HepG2 (cell line): ENCODE data around the gene LINGO3. TPM values are rescaled to one million over a fixed set of nuclear protein-coding genes. Genes with fewer than 3 reads are reported as not detected.

Experiments
- FOXP1 ChIP-seq, 2 experiments: fragments of 450-650 bp in 1 of 2; IDR thresholded peaks; 2 replicates each; pipeline ENCODE4 v1.6.1; 2017 to 2018; ENCODE audit warnings: antibody characterized with exemption in 1 of 2
- IKZF1 ChIP-seq: fragments of 450-650 bp; IDR thresholded peaks from 2 replicates; pipeline ENCODE4 v1.7.1; 2016
- MAZ ChIP-seq, 2 experiments: sonication (generic) in 1 of 2; formaldehyde crosslinking in 1 of 2; IDR thresholded peaks; 2 replicates each; pipeline versions ENCODE4 v1.5.0 to v1.6.1; 2012 to 2020; ENCODE audit warnings: low read depth in 2 of 2, mild to moderate bottlenecking in 2 of 2, borderline replicate concordance in 1 of 2, improper control_type of control experiment in 1 of 2, low read length in 1 of 2, missing genetic modification reagents in 1 of 2, moderate library complexity in 1 of 2
- MYNN ChIP-seq: sonication (generic); formaldehyde crosslinking; IDR thresholded peaks from 2 replicates; pipeline ENCODE4 v1.4.0; 2020; ENCODE audit warnings: mild to moderate bottlenecking, low read depth, missing genetic modification reagents
- THYN1 ChIP-seq: sonication (generic); formaldehyde crosslinking; IDR thresholded peaks from 2 replicates; pipeline ENCODE4 v1.8.1; 2023; ENCODE audit warnings: low read depth, mild to moderate bottlenecking, moderate library complexity, missing genetic modification reagents, borderline replicate concordance
- ZNF263 ChIP-seq: sonication (generic); formaldehyde crosslinking; IDR thresholded peaks from 2 replicates; pipeline ENCODE4 v1.4.0; 2020; ENCODE audit warnings: missing genetic modification reagents
- ZNF367 ChIP-seq: sonication (generic); formaldehyde crosslinking; IDR thresholded peaks from 2 replicates; pipeline ENCODE4 v1.4.0; 2020; ENCODE audit warnings: missing genetic modification reagents, borderline replicate concordance
- ZNF607 ChIP-seq: sonication (generic); formaldehyde crosslinking; IDR thresholded peaks from 2 replicates; pipeline ENCODE4 v1.5.1; 2020; ENCODE audit warnings: missing genetic modification reagents, mild to moderate bottlenecking, borderline replicate concordance
- ZNF615 ChIP-seq: sonication (generic); formaldehyde crosslinking; IDR thresholded peaks from 2 replicates; pipeline ENCODE4 v1.5.0; 2020; ENCODE audit warnings: mild to moderate bottlenecking, missing genetic modification reagents, borderline replicate concordance
- ZNF749 ChIP-seq: sonication (generic); formaldehyde crosslinking; IDR thresholded peaks from 2 replicates; pipeline ENCODE4 v1.8.0; 2022; ENCODE audit warnings: mild to moderate bottlenecking, missing genetic modification reagents, moderate library complexity, borderline replicate concordance
- polyA plus RNA-seq, 8 experiments: library from polyadenylated mRNA; depleted of rRNA in 3 of 8; stranded (reverse) in 7 of 8; unstranded in 1 of 8; fragments of >200 nt; fragmentation: Illumina TruSeq in 4 of 8; extraction: Trizol in 4 of 8; gene quantifications; 2 replicates each; pipeline versions ENCODE4 v1.2.1 to v1.2.3, GENCODE V29; 2011 to 2016; ENCODE audit warnings: low read depth in 4 of 8, missing spikeins in 1 of 8, mixed read lengths in 1 of 8; ENCODE audit not compliant: insufficient read depth in 1 of 8
- total RNA-seq, 5 experiments: library from RNA; depleted of rRNA; stranded (reverse); fragments of >200 nt; fragmentation: Illumina TruSeq; extraction: Trizol; gene quantifications; 2 replicates each; pipeline ENCODE4 v1.2.3, GENCODE V29; 2016; ENCODE audit warnings: low read depth in 1 of 5
- TF ChIP-seq, protein P1 (sequence below): sonication (generic); formaldehyde crosslinking; conservative IDR thresholded peaks from 2 replicates; pipeline ENCODE4 v1.8.0; 2022; ENCODE audit warnings: low read depth, missing genetic modification reagents
- TF ChIP-seq, protein P2 (sequence below): sonication (generic); formaldehyde crosslinking; IDR thresholded peaks from 2 replicates; pipeline ENCODE4 v1.5.0; 2020; ENCODE audit warnings: missing genetic modification reagents
- TF ChIP-seq, protein P3 (sequence below): sonication (generic); formaldehyde crosslinking; IDR thresholded peaks from 2 replicates; pipeline ENCODE4 v1.9.0; 2021; ENCODE audit warnings: missing genetic modification reagents, mild to moderate bottlenecking, borderline replicate concordance
- TF ChIP-seq, protein P4 (sequence below): sonication (generic); formaldehyde crosslinking; IDR thresholded peaks from 2 replicates; pipeline ENCODE4 v1.5.1; 2020; ENCODE audit warnings: missing genetic modification reagents, mild to moderate bottlenecking, borderline replicate concordance
- TF ChIP-seq, protein P5 (sequence below): IDR thresholded peaks from 2 replicates; pipeline ENCODE4 v1.6.1; 2012; ENCODE audit warnings: inconsistent platforms
- TF ChIP-seq, protein P6 (sequence below): sonication (generic); formaldehyde crosslinking; IDR thresholded peaks from 2 replicates; pipeline ENCODE4 v1.4.0; 2020; ENCODE audit warnings: missing genetic modification reagents, borderline replicate concordance

LINGO3 gene
- total and polyA plus RNA-seq, 2 of the 13 experiments (the other 11 are each of a cell fraction or from before 2014, with no cell fraction given): not detected

DNA sequence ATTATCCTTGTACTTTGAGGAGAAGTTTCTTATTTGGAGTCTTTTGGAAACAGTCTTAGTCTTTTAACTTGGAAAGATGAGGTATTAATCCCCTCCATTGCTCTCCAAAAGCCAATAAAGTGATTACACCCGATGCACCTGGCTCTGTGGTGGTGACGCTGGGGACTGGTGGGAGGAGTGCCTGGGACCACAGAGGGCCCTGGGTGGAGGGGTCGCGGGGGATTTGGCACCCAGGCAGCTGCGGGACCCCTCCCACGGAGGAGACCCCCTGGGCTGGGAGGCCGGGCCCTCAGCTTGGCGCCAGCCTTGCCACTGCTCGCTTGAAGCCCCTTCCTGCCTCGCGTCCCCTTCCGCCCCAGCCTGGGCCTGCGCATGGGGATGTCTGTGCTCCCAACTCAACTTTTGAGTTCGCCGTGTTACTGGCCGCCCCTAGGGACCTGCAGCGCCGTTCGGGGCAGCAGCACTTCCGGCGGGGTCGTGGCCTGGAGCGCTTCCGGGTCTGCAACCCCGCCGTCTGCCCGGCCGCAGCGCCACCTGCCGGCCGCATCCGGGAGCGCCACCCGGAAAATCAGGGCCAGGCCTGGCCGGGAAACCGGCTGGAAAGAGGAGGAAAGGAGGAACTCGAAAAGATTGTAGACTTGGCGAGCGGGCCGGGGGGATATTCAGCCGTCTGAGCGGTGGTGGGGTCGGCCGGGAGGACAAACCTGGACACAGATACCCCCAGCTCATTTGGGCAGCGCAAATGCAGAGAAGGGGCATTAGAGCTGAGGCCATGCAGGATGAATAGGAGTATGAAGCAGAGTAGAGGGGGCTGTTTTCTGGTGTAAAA lies 34.4 kb downstream of the LINGO3 start (continued):
- TF ChIP-seq ZNF749 (CRISPR knock-in tag) (peak; percentile 82; the same call in 1 of the 2 replicates), IKZF1 (no peak), THYN1 (CRISPR knock-in tag) (no peak), ZNF263 (CRISPR knock-in tag) (peak; percentile 80), MAZ (IDR thresholded peaks at IDR 0.05; ENCODE audit: borderline replicate concordance, low read depth, low read length) (0 out of 2 replicates have a peak, but pooled peaks have one; percentile 23), MAZ (CRISPR knock-in tag; IDR thresholded peaks at IDR 0.05; ENCODE audit: low read depth) (peak; percentile 46; the same call in 1 of the 2 replicates), FOXP1 (IDR thresholded peaks at IDR 0.05) (no peak), FOXP1 (CRISPR knock-in tag; IDR thresholded peaks at IDR 0.05) (no peak), ZNF607 (peak; percentile 35; the same call in 1 of the 2 replicates), ZNF367 (CRISPR knock-in tag) (no peak), ZNF615 (CRISPR knock-in tag) (no peak), MYNN (peak; percentile 88; the same call in 1 of the 2 replicates)
- TF ChIP-seq, protein P1, sequence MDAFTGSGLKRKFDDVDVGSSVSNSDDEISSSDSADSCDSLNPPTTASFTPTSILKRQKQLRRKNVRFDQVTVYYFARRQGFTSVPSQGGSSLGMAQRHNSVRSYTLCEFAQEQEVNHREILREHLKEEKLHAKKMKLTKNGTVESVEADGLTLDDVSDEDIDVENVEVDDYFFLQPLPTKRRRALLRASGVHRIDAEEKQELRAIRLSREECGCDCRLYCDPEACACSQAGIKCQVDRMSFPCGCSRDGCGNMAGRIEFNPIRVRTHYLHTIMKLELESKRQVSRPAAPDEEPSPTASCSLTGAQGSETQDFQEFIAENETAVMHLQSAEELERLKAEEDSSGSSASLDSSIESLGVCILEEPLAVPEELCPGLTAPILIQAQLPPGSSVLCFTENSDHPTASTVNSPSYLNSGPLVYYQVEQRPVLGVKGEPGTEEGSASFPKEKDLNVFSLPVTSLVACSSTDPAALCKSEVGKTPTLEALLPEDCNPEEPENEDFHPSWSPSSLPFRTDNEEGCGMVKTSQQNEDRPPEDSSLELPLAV (CRISPR knock-in tag): no peak
- TF ChIP-seq, protein P2, sequence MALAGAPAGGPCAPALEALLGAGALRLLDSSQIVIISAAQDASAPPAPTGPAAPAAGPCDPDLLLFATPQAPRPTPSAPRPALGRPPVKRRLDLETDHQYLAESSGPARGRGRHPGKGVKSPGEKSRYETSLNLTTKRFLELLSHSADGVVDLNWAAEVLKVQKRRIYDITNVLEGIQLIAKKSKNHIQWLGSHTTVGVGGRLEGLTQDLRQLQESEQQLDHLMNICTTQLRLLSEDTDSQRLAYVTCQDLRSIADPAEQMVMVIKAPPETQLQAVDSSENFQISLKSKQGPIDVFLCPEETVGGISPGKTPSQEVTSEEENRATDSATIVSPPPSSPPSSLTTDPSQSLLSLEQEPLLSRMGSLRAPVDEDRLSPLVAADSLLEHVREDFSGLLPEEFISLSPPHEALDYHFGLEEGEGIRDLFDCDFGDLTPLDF (CRISPR knock-in tag): 0 out of 2 replicates have a peak, but pooled peaks have one; percentile 62
- TF ChIP-seq, protein P3, sequence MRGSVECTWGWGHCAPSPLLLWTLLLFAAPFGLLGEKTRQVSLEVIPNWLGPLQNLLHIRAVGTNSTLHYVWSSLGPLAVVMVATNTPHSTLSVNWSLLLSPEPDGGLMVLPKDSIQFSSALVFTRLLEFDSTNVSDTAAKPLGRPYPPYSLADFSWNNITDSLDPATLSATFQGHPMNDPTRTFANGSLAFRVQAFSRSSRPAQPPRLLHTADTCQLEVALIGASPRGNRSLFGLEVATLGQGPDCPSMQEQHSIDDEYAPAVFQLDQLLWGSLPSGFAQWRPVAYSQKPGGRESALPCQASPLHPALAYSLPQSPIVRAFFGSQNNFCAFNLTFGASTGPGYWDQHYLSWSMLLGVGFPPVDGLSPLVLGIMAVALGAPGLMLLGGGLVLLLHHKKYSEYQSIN: no peak
- TF ChIP-seq, protein P4, sequence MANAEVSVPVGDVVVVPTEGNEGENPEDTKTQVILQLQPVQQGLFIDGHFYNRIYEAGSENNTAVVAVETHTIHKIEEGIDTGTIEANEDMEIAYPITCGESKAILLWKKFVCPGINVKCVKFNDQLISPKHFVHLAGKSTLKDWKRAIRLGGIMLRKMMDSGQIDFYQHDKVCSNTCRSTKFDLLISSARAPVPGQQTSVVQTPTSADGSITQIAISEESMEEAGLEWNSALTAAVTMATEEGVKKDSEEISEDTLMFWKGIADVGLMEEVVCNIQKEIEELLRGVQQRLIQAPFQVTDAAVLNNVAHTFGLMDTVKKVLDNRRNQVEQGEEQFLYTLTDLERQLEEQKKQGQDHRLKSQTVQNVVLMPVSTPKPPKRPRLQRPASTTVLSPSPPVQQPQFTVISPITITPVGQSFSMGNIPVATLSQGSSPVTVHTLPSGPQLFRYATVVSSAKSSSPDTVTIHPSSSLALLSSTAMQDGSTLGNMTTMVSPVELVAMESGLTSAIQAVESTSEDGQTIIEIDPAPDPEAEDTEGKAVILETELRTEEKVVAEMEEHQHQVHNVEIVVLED: peak; percentile 79
- TF ChIP-seq, protein P5, sequence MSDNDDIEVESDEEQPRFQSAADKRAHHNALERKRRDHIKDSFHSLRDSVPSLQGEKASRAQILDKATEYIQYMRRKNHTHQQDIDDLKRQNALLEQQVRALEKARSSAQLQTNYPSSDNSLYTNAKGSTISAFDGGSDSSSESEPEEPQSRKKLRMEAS: peak; percentile 60; the same call in 1 of the 2 replicates
- TF ChIP-seq, protein P6, sequence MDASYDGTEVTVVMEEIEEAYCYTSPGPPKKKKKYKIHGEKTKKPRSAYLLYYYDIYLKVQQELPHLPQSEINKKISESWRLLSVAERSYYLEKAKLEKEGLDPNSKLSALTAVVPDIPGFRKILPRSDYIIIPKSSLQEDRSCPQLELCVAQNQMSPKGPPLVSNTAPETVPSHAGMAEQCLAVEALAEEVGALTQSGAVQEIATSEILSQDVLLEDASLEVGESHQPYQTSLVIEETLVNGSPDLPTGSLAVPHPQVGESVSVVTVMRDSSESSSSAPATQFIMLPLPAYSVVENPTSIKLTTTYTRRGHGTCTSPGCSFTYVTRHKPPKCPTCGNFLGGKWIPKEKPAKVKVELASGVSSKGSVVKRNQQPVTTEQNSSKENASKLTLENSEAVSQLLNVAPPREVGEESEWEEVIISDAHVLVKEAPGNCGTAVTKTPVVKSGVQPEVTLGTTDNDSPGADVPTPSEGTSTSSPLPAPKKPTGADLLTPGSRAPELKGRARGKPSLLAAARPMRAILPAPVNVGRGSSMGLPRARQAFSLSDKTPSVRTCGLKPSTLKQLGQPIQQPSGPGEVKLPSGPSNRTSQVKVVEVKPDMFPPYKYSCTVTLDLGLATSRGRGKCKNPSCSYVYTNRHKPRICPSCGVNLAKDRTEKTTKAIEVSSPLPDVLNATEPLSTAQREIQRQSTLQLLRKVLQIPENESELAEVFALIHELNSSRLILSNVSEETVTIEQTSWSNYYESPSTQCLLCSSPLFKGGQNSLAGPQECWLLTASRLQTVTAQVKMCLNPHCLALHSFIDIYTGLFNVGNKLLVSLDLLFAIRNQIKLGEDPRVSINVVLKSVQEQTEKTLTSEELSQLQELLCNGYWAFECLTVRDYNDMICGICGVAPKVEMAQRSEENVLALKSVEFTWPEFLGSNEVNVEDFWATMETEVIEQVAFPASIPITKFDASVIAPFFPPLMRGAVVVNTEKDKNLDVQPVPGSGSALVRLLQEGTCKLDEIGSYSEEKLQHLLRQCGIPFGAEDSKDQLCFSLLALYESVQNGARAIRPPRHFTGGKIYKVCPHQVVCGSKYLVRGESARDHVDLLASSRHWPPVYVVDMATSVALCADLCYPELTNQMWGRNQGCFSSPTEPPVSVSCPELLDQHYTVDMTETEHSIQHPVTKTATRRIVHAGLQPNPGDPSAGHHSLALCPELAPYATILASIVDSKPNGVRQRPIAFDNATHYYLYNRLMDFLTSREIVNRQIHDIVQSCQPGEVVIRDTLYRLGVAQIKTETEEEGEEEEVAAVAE (CRISPR knock-in tag): peak; percentile 28; the same call in 1 of the 2 replicates
